Measurements from ENCODE around the gene NMD3. TPM values are rescaled to one million over a fixed set of nuclear protein-coding genes. Genes with fewer than 3 reads are reported as not detected.

NMD3 gene
- total RNA-seq, 4 donors from 2014 or later: 25.4 to 37.0 (median 30.0) TPM

- H3K4me3 ChIP-seq (ENCODE audit: low read depth, poor library complexity, severe bottlenecking): no peak overlapping the region
- TF ChIP-seq CTCF (IDR thresholded peaks at IDR 0.05) (no peak), POLR2A (IDR thresholded peaks at IDR 0.05) (no peak)
- 76% methylated on average over 2 of the region's 2 CpGs for WGBS, 2 donors
- no peak for DNase-seq (ENCODE audit: low spot score in 2 of 2)
- intact Hi-C loops (cut with DNase I; ENCODE audit: low total_unique reads): no loop called here
Measured at GRCh38 chr3:161239700-161240099, 18.6 kb downstream of the NMD3 start.

GRCh38 chr3:161244538-161244937, 23.4 kb downstream of the NMD3 start:
- no peak for TF ChIP-seq CTCF (IDR thresholded peaks at IDR 0.05)
- TF ChIP-seq POLR2A (IDR thresholded peaks at IDR 0.05): no peak
- no peak overlapping the region for H3K4me3 ChIP-seq (ENCODE audit: low read depth, poor library complexity, severe bottlenecking)
- intact Hi-C loops (cut with DNase I; ENCODE audit: low total_unique reads): no loop called here
- no peak for DNase-seq (ENCODE audit: low spot score in 2 of 2)
- WGBS, 2 donors: 83 to 91% methylated on average over 2 of the region's 2 CpGs

- DNase-seq (ENCODE audit: low spot score in 2 of 2): no peak
- TF ChIP-seq POLR2A (IDR thresholded peaks at IDR 0.05) (no peak), CTCF (IDR thresholded peaks at IDR 0.05) (no peak)
- intact Hi-C loops (cut with DNase I; ENCODE audit: low total_unique reads): no loop called here
- no peak overlapping the region for H3K4me3 ChIP-seq (ENCODE audit: low read depth, poor library complexity, severe bottlenecking)
Measured at GRCh38 chr3:161247049-161247448, 25.9 kb downstream of the NMD3 start.

- TF ChIP-seq POLR2A (IDR thresholded peaks at IDR 0.05): no peak
- TF ChIP-seq CTCF (IDR thresholded peaks at IDR 0.05): no peak
- intact Hi-C loops (cut with DNase I; ENCODE audit: low total_unique reads): no loop called here
- no peak overlapping the region for H3K4me3 ChIP-seq (ENCODE audit: low read depth, poor library complexity, severe bottlenecking)
- 89 to 96% methylated on average over 1 of the region's 1 CpG for WGBS, 2 donors
- no peak for DNase-seq (ENCODE audit: low spot score in 2 of 2)
Measured at GRCh38 chr3:161250116-161250515, 29.0 kb downstream of the NMD3 start.

GRCh38 chr3:161251716-161252115, 30.6 kb downstream of the NMD3 start:
- H3K4me3 ChIP-seq (ENCODE audit: low read depth, poor library complexity, severe bottlenecking): no peak overlapping the region
- intact Hi-C loops (cut with DNase I; ENCODE audit: low total_unique reads): no loop called here
- TF ChIP-seq CTCF (IDR thresholded peaks at IDR 0.05) (no peak), POLR2A (IDR thresholded peaks at IDR 0.05) (no peak)
- 49 to 54% methylated on average over 2 of the region's 2 CpGs for WGBS, 2 donors
- DNase-seq (ENCODE audit: low spot score in 2 of 2): no peak

GRCh38 chr3:161252143-161252542, 31.0 kb downstream of the NMD3 start:
- WGBS, 2 donors: 96% methylated on average over 5 of the region's 5 CpGs
- H3K4me3 ChIP-seq (ENCODE audit: low read depth, poor library complexity, severe bottlenecking): no peak overlapping the region
- TF ChIP-seq CTCF (IDR thresholded peaks at IDR 0.05): no peak
- no peak for TF ChIP-seq POLR2A (IDR thresholded peaks at IDR 0.05)
- intact Hi-C loops (cut with DNase I; ENCODE audit: low total_unique reads): no loop called here
- DNase-seq (ENCODE audit: low spot score in 2 of 2): no peak

Data from lower leg skin (tissue), 4 donors.